ENCODE results near the gene TMEM178A.
"Not testable (repeated sequence)": the region's sequence is repeated elsewhere in the genome, so short reads cannot be mapped to it uniquely, and the experiment has no call there.

TMEM178A gene

GRCh38 chr2:39665811-39666490 is at the start of gene TMEM178A:
Gene TMEM178A (plus strand): TSS chr2:39665917. CDS start chr2:39665975, 58 bp downstream.
- Histone ChIP-seq H3K36me3 (ENCODE audit: control insufficient read depth in 2 of 2, insufficient read depth in 2 of 2, low read length in 2 of 2) (no peaks in the 10 kb centered on the region), H3K4me1 (ENCODE audit: control insufficient read depth, insufficient read depth, low read length) (peaks cover 9% of the 10 kb centered on the region), H3K4me3 (ENCODE audit: low read length in 2 of 2) (peak within 1 kb of the TSS; percentile 76 to 79), H3K9me3 (ENCODE audit: control insufficient read depth in 2 of 2, low read length in 2 of 2) (no peaks in the 10 kb centered on the region), H3K27ac (ENCODE audit: low read length) (no peak within 1 kb of the TSS), H3K27me3 (ENCODE audit: control insufficient read depth in 1 of 2, insufficient read depth in 2 of 2, low read length in 2 of 2) (peaks cover 0 to 14% of the 10 kb centered on the region in 2 donors), H3K9ac (ENCODE audit: low read length in 2 of 2) (peak within 1 kb of the TSS; percentile 50 to 55)

- peaks cover 3% of the 10 kb centered on the region for H3K4me1 ChIP-seq (ENCODE audit: control insufficient read depth, insufficient read depth, low read length)
Observed at GRCh38 chr2:39618236-39618635, 47.5 kb upstream of the TMEM178A start.

GRCh38 chr2:39618736-39619135 is 47.0 kb upstream of the TMEM178A start:
- Histone ChIP-seq H3K9ac (ENCODE audit: low read length in 2 of 2) (no peak overlapping the region), H3K27ac (ENCODE audit: low read length) (no peak overlapping the region), H3K36me3 (ENCODE audit: control insufficient read depth in 2 of 2, insufficient read depth in 2 of 2, low read length in 2 of 2) (no peaks in the 10 kb centered on the region), H3K4me3 (ENCODE audit: low read length in 2 of 2) (no peak overlapping the region), H3K9me3 (ENCODE audit: control insufficient read depth in 2 of 2, low read length in 2 of 2) (no peaks in the 10 kb centered on the region), H3K27me3 (ENCODE audit: control insufficient read depth in 1 of 2, insufficient read depth in 2 of 2, low read length in 2 of 2) (no peaks in the 10 kb centered on the region), H3K4me1 (ENCODE audit: control insufficient read depth, insufficient read depth, low read length) (peaks cover 3% of the 10 kb centered on the region)

More at GRCh38 chr2:39618236-39618635, 47.5 kb upstream of the TMEM178A start:
- no peak overlapping the region for H3K27ac ChIP-seq (ENCODE audit: low read length)
- H3K4me3 ChIP-seq (ENCODE audit: low read length in 2 of 2): no peak overlapping the region
- H3K27me3 ChIP-seq (ENCODE audit: control insufficient read depth in 1 of 2, insufficient read depth in 2 of 2, low read length in 2 of 2): no peaks in the 10 kb centered on the region
- H3K36me3 ChIP-seq (ENCODE audit: control insufficient read depth in 2 of 2, insufficient read depth in 2 of 2, low read length in 2 of 2): no peaks in the 10 kb centered on the region
- no peak overlapping the region for H3K9ac ChIP-seq (ENCODE audit: low read length in 2 of 2)
- H3K9me3 ChIP-seq (ENCODE audit: control insufficient read depth in 2 of 2, low read length in 2 of 2): no peaks in the 10 kb centered on the region

- peaks cover 3% of the 10 kb centered on the region for H3K4me1 ChIP-seq (ENCODE audit: control insufficient read depth, insufficient read depth, low read length)
- no peaks in the 10 kb centered on the region for H3K9me3 ChIP-seq (ENCODE audit: control insufficient read depth in 2 of 2, low read length in 2 of 2)
- no peak overlapping the region for H3K27ac ChIP-seq (ENCODE audit: low read length)
- H3K36me3 ChIP-seq (ENCODE audit: control insufficient read depth in 2 of 2, insufficient read depth in 2 of 2, low read length in 2 of 2): no peaks in the 10 kb centered on the region
- no peak overlapping the region for H3K9ac ChIP-seq (ENCODE audit: low read length in 2 of 2)
- H3K4me3 ChIP-seq (ENCODE audit: low read length in 2 of 2): no peak overlapping the region
- H3K27me3 ChIP-seq (ENCODE audit: control insufficient read depth in 1 of 2, insufficient read depth in 2 of 2, low read length in 2 of 2): no peaks in the 10 kb centered on the region
Observed at GRCh38 chr2:39620067-39620466, 45.6 kb upstream of the TMEM178A start.

- Histone ChIP-seq H3K4me3 (ENCODE audit: low read length in 2 of 2) (no peak overlapping the region), H3K9ac (ENCODE audit: low read length in 2 of 2) (no peak overlapping the region), H3K27me3 (ENCODE audit: control insufficient read depth in 1 of 2, insufficient read depth in 2 of 2, low read length in 2 of 2) (no peaks in the 10 kb centered on the region), H3K36me3 (ENCODE audit: control insufficient read depth in 2 of 2, insufficient read depth in 2 of 2, low read length in 2 of 2) (no peaks in the 10 kb centered on the region), H3K27ac (ENCODE audit: low read length) (no peak overlapping the region), H3K4me1 (ENCODE audit: control insufficient read depth, insufficient read depth, low read length) (peaks cover 3% of the 10 kb centered on the region), H3K9me3 (ENCODE audit: control insufficient read depth in 2 of 2, low read length in 2 of 2) (no peaks in the 10 kb centered on the region)
Observed at GRCh38 chr2:39621596-39621995, 44.1 kb upstream of the TMEM178A start.

GRCh38 chr2:39622860-39623259 is 42.9 kb upstream of the TMEM178A start:
- H3K9ac ChIP-seq (ENCODE audit: low read length in 2 of 2): no peak overlapping the region
- H3K4me3 ChIP-seq (ENCODE audit: low read length in 2 of 2): no peak overlapping the region
- no peaks in the 10 kb centered on the region for H3K27me3 ChIP-seq (ENCODE audit: control insufficient read depth in 1 of 2, insufficient read depth in 2 of 2, low read length in 2 of 2)
- no peak overlapping the region for H3K27ac ChIP-seq (ENCODE audit: low read length)
- no peaks in the 10 kb centered on the region for H3K4me1 ChIP-seq (ENCODE audit: control insufficient read depth, insufficient read depth, low read length)
- no peaks in the 10 kb centered on the region for H3K9me3 ChIP-seq (ENCODE audit: control insufficient read depth in 2 of 2, low read length in 2 of 2)
- no peaks in the 10 kb centered on the region for H3K36me3 ChIP-seq (ENCODE audit: control insufficient read depth in 2 of 2, insufficient read depth in 2 of 2, low read length in 2 of 2)

GRCh38 chr2:39623917-39624316 is 41.8 kb upstream of the TMEM178A start:
- H3K9ac ChIP-seq (ENCODE audit: low read length in 2 of 2): no peak overlapping the region
- H3K27ac ChIP-seq (ENCODE audit: low read length): no peak overlapping the region
- no peak overlapping the region for H3K4me3 ChIP-seq (ENCODE audit: low read length in 2 of 2)
- no peaks in the 10 kb centered on the region for H3K36me3 ChIP-seq (ENCODE audit: control insufficient read depth in 2 of 2, insufficient read depth in 2 of 2, low read length in 2 of 2)
- no peaks in the 10 kb centered on the region for H3K4me1 ChIP-seq (ENCODE audit: control insufficient read depth, insufficient read depth, low read length)
- H3K9me3 ChIP-seq (ENCODE audit: control insufficient read depth in 2 of 2, low read length in 2 of 2): no peaks in the 10 kb centered on the region
- no peaks in the 10 kb centered on the region for H3K27me3 ChIP-seq (ENCODE audit: control insufficient read depth in 1 of 2, insufficient read depth in 2 of 2, low read length in 2 of 2)

- Histone ChIP-seq H3K4me3 (ENCODE audit: low read length in 2 of 2) (no peak overlapping the region), H3K27ac (ENCODE audit: low read length) (no peak overlapping the region), H3K9ac (ENCODE audit: low read length in 2 of 2) (no peak overlapping the region), H3K4me1 (ENCODE audit: control insufficient read depth, insufficient read depth, low read length) (no peaks in the 10 kb centered on the region), H3K9me3 (ENCODE audit: control insufficient read depth in 2 of 2, low read length in 2 of 2) (no peaks in the 10 kb centered on the region), H3K36me3 (ENCODE audit: control insufficient read depth in 2 of 2, insufficient read depth in 2 of 2, low read length in 2 of 2) (no peaks in the 10 kb centered on the region), H3K27me3 (ENCODE audit: control insufficient read depth in 1 of 2, insufficient read depth in 2 of 2, low read length in 2 of 2) (no peaks in the 10 kb centered on the region)
Observed at GRCh38 chr2:39625193-39625926, 40.4 kb upstream of the TMEM178A start.

GRCh38 chr2:39625927-39626270 is 39.8 kb upstream of the TMEM178A start:
- no peaks in the 10 kb centered on the region for H3K9me3 ChIP-seq (ENCODE audit: control insufficient read depth in 2 of 2, low read length in 2 of 2)
- H3K4me1 ChIP-seq (ENCODE audit: control insufficient read depth, insufficient read depth, low read length): no peaks in the 10 kb centered on the region
- no peak overlapping the region for H3K4me3 ChIP-seq (ENCODE audit: low read length in 2 of 2)
- no peaks in the 10 kb centered on the region for H3K36me3 ChIP-seq (ENCODE audit: control insufficient read depth in 2 of 2, insufficient read depth in 2 of 2, low read length in 2 of 2)
- H3K27ac ChIP-seq (ENCODE audit: low read length): no peak overlapping the region
- no peaks in the 10 kb centered on the region for H3K27me3 ChIP-seq (ENCODE audit: control insufficient read depth in 1 of 2, insufficient read depth in 2 of 2, low read length in 2 of 2)
- no peak overlapping the region for H3K9ac ChIP-seq (ENCODE audit: low read length in 2 of 2)

- not testable (repeated sequence) for H3K27ac ChIP-seq (ENCODE audit: low read length); H3K4me3 ChIP-seq (ENCODE audit: low read length in 2 of 2); H3K4me1 ChIP-seq (ENCODE audit: control insufficient read depth, insufficient read depth, low read length); H3K27me3 ChIP-seq (ENCODE audit: control insufficient read depth in 1 of 2, insufficient read depth in 2 of 2, low read length in 2 of 2); H3K36me3 ChIP-seq (ENCODE audit: control insufficient read depth in 2 of 2, insufficient read depth in 2 of 2, low read length in 2 of 2); H3K9ac ChIP-seq (ENCODE audit: low read length in 2 of 2); H3K9me3 ChIP-seq (ENCODE audit: control insufficient read depth in 2 of 2, low read length in 2 of 2)
Observed at GRCh38 chr2:39628346-39628745, 37.4 kb upstream of the TMEM178A start.

- H3K9me3 ChIP-seq (ENCODE audit: control insufficient read depth in 2 of 2, low read length in 2 of 2): no peaks in the 10 kb centered on the region
- H3K9ac ChIP-seq (ENCODE audit: low read length in 2 of 2): no peak overlapping the region
- no peaks in the 10 kb centered on the region for H3K36me3 ChIP-seq (ENCODE audit: control insufficient read depth in 2 of 2, insufficient read depth in 2 of 2, low read length in 2 of 2)
- no peaks in the 10 kb centered on the region for H3K27me3 ChIP-seq (ENCODE audit: control insufficient read depth in 1 of 2, insufficient read depth in 2 of 2, low read length in 2 of 2)
- H3K4me1 ChIP-seq (ENCODE audit: control insufficient read depth, insufficient read depth, low read length): no peaks in the 10 kb centered on the region
- H3K27ac ChIP-seq (ENCODE audit: low read length): no peak overlapping the region
- H3K4me3 ChIP-seq (ENCODE audit: low read length in 2 of 2): no peak overlapping the region
Observed at GRCh38 chr2:39629646-39630045, 36.1 kb upstream of the TMEM178A start.

Data from stomach smooth muscle (tissue), 2 donors.